Measurements from ENCODE around the gene MAP3K15. TPM values are rescaled to one million over a fixed set of nuclear protein-coding genes. Genes with fewer than 3 reads are reported as not detected.

MAP3K15 gene
- total RNA-seq, 1 experiment from 2014 or later = 1.2 TPM

DNA sequence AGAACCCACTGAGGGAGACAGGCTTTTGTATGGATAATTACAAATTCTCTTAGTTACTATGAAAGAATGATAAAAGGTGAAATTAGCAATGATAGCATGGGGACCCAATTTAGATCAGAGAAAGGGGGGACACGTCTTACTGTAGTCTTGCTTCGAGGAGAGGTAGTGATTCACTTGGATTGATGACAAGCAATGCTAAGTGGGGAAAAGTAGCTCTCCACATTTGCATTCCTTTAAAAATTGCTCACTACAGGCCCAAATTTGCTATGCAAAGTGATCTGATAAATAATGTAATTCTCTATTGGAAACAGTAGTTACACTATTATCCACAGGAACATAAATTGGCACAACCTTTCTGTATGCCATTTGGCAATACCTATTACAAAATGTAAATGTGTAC, 42.5 kb upstream of the MAP3K15 start:
- no peak overlapping the region for H3K56ac ChIP-seq (ENCODE audit: insufficient read length, low read depth, low read length)
- H2AFZ ChIP-seq (ENCODE audit: low read length) = no peak overlapping the region
- H3K18ac ChIP-seq (ENCODE audit: insufficient read length, low read depth, low read length) = no peak overlapping the region
- no peak overlapping the region for H2BK15ac ChIP-seq (ENCODE audit: low read depth, low read length)
- H3K79me2 ChIP-seq (ENCODE audit: insufficient read depth, low read length) = no peaks in the 10 kb centered on the region
- no peaks in the 10 kb centered on the region for H4K20me1 ChIP-seq (ENCODE audit: control insufficient read depth, insufficient read depth, insufficient read length)
- peaks cover 34% of the 10 kb centered on the region for H3K9me3 ChIP-seq (ENCODE audit: control insufficient read depth, low read depth, low read length)
- no peaks in the 10 kb centered on the region for H3K27me3 ChIP-seq (ENCODE audit: insufficient read depth, low read length)
- no peak overlapping the region for H3K4ac ChIP-seq (ENCODE audit: low read depth, low read length)
- H2BK120ac ChIP-seq (ENCODE audit: low read depth, low read length, poor library complexity, severe bottlenecking) = no peak overlapping the region
- DNase-seq = no peak
- H3K79me1 ChIP-seq (ENCODE audit: insufficient read depth, low read depth, low read length, poor library complexity, severe bottlenecking) = no peaks in the 10 kb centered on the region
- no peaks in the 10 kb centered on the region for H3K4me1 ChIP-seq (ENCODE audit: insufficient read depth, low read length)
- no peak overlapping the region for H3T11ph ChIP-seq (ENCODE audit: low read length)
- no peak overlapping the region for H3K27ac Mint-ChIP-seq
- WGBS (ENCODE audit: extremely low coverage, insufficient read length, low lambda C conversion rate) = no CpG with 5 or more reads among the region's 2 CpGs
- H4K8ac ChIP-seq (replicated peaks; ENCODE audit: insufficient read length, low read depth, low read length) = no peak overlapping the region
- no peak overlapping the region for H2AK5ac ChIP-seq (ENCODE audit: insufficient read length, low read length)
- H3K14ac ChIP-seq (ENCODE audit: insufficient read depth, low read length) = no peak overlapping the region
- peaks cover 55 to 58% of the 10 kb centered on the region in 2 experiments for H3K9me3 Mint-ChIP-seq
- TF ChIP-seq CTCF (conservative IDR thresholded peaks at IDR 0.05) = no peak
- H3K27ac ChIP-seq (ENCODE audit: insufficient read length, low read depth, low read length) = no peak overlapping the region
- H3K23me2 ChIP-seq (ENCODE audit: insufficient read length, low read depth, low read length, poor library complexity, severe bottlenecking) = no peaks in the 10 kb centered on the region
- H2BK20ac ChIP-seq (ENCODE audit: low read depth, low read length, poor library complexity, severe bottlenecking) = no peak overlapping the region
- no peak overlapping the region for H3K9ac ChIP-seq (ENCODE audit: extremely low read depth, insufficient read length, low read length)
- H2BK5ac ChIP-seq (ENCODE audit: insufficient read length, low read length) = no peak overlapping the region
- no peak overlapping the region for H3K4me2 ChIP-seq (ENCODE audit: insufficient read depth, insufficient read length, low read length)
- H3K27me3 Mint-ChIP-seq (ENCODE audit: low read depth) = no peaks in the 10 kb centered on the region
- H3K4me3 Mint-ChIP-seq = no peak overlapping the region
- H4K91ac ChIP-seq (ENCODE audit: insufficient read length, low read depth, low read length) = no peak overlapping the region
- H3K36me3 Mint-ChIP-seq (ENCODE audit: insufficient read depth in 1 of 3, low read depth in 3 of 3) = no peaks in the 10 kb centered on the region; a peak in 1 of 7 replicates
- H3K4me1 Mint-ChIP-seq = no peaks in the 10 kb centered on the region
- H2BK12ac ChIP-seq (ENCODE audit: insufficient read length, low read depth, low read length) = no peak overlapping the region
- no peak overlapping the region for H3K23ac ChIP-seq (ENCODE audit: insufficient read length, low read depth, low read length)
- no peak overlapping the region for H4K5ac ChIP-seq (ENCODE audit: insufficient read length, low read depth, low read length)
